HG02885 (cell line): ENCODE data around the gene PSMD13.
A peak's percentile ranks its signal among the peaks of the same experiment; 100 is the strongest.

Source experiments
- ATAC-seq: cut with Tn5 transposase; IDR thresholded peaks from one replicate; pipeline ENCODE4 v1.9.1; 2021; ENCODE audit warnings: mild to moderate bottlenecking; ENCODE audit not compliant: unreplicated experiment, poor library complexity

The PSMD13 gene

GRCh38 chr11:296171-297050 is 59.6 kb downstream of the PSMD13 start:
- no peak for ATAC-seq

GRCh38 chr11:297051-297585 is 60.3 kb downstream of the PSMD13 start:
- no peak for ATAC-seq

GRCh38 chr11:297586-298405 is 61.0 kb downstream of the PSMD13 start:
- ATAC-seq, result peak; percentile 62

- no peak for ATAC-seq
Observed at GRCh38 chr11:298406-299065, 61.8 kb downstream of the PSMD13 start.

GRCh38 chr11:299081-299891 is 62.5 kb downstream of the PSMD13 start, which contains the start of gene IFITM5:
TSS of gene IFITM5 (minus strand) at chr11:299526. CDS start at chr11:299490, 36 bp downstream.
- no peak for ATAC-seq

GRCh38 chr11:299951-300735 is 63.4 kb downstream of the PSMD13 start:
- no peak for ATAC-seq
